H1 (cell line): ENCODE measurements around the gene BABAM2. TPM values are rescaled to one million over a fixed set of nuclear protein-coding genes. Genes with fewer than 3 reads are reported as not detected.

Source experiments
- SIX5 ChIP-seq: IDR thresholded peaks from 2 replicates; pipeline ENCODE4 v1.6.1; 2011; ENCODE audit warnings: mild to moderate bottlenecking, low read depth, low read length
- polyA plus RNA-seq, 7 experiments: library from polyadenylated mRNA; depleted of rRNA in 3 of 7; stranded (reverse) in 5 of 7; unstranded in 2 of 7; fragments of >200 nt in 5 of 7; fragments of 200-250 nt in 2 of 7; gene quantifications; 1 replicate in 5 of 7; 2 replicates in 1 of 7; 4 replicates in 1 of 7; pipeline versions ENCODE4 v1.2.1 to v1.2.3, GENCODE V29; 2011 to 2013; ENCODE audit warnings: missing spikeins in 2 of 7, mixed read lengths in 2 of 7
- total RNA-seq: library from RNA; stranded (reverse); fragmentation: NEBNext Ultra II Directional; extraction: Animal tissue kit (Norgen Biotek cat#: 25700); gene quantifications from 2 replicates; pipeline ENCODE4 v1.2.1, GENCODE V29; 2021

Gene BABAM2
- total and polyA plus RNA-seq, 2 of the 8 experiments (the other 6 are each of a cell fraction or from before 2014, with no cell fraction given) = 15.8 to 20.9 TPM

- no peak for TF ChIP-seq SIX5
- TF ChIP-seq, all 59 proteins: peak for 0
Observed at GRCh38 chr2:28164280-28164801, 273.8 kb downstream of the BABAM2 start (continued).
